GM18498 (cell line): ENCODE results near the gene SLC22A3.

ENCODE experiments used
- ATAC-seq: cut with Tn5 transposase; IDR thresholded peaks from one replicate; pipeline ENCODE4 v1.9.1; 2021; ENCODE audit warnings: mild to moderate bottlenecking, moderate library complexity; ENCODE audit not compliant: unreplicated experiment

SLC22A3 gene

DNA sequence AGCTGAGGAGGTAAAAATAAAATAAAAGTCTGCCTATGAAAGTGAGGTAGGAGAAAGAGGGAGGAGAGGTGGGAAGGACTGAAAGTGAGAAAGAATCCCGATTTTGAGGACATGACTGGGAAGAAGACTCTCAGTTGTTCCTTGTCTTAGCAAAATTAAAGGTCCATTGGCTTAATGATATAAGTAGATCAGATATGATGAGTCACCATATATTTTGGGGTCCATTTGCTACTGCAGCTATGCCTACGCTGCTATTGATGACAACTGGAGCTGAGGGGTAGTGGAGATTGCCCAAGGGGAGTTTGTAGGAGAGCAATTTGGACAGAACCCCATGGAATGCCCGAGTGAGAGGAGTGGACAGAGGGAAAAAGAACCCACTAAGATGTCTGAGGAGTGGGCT, 15.1 kb upstream of the SLC22A3 start:
- no peak for ATAC-seq

DNA sequence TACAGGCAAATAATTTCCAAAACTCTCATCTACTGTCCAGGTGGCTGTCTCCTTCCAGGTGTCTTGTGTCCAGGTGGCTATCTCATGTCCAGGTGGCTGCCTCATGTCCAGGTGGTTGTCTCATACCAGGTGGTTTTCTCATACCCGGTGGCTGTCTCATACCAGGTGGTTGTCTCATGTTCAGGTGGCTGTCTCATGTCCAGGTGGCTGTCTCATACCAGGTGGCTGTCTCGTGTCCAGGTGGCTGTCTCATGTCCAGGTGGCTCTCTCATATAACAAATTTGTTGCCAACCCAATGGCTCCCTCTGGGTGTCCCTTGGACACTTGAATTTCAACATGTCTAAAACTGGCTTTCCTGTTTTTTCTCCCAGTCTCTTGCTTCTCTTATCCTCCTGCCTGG, 14.3 kb upstream of the SLC22A3 start:
- ATAC-seq, result no peak

DNA sequence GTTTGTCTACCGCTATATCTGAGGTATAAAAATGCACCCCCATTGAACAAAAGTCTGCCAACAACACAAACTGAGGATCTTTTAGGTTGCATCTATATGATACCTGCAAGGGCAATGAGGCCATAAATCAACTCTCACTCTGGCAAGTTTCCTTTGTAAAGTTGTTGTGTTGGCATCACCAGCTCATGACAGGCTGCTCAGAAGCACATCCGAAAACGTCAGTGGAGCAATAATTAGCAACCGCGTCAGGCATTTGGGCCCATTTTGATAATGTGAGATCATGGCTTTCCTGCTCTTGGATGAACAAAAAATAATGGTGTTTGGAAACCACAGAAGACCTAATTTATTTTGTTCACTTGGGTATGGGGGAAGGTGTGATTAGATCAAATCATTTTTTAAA, 12.0 kb upstream of the SLC22A3 start:
- ATAC-seq, result no peak

DNA sequence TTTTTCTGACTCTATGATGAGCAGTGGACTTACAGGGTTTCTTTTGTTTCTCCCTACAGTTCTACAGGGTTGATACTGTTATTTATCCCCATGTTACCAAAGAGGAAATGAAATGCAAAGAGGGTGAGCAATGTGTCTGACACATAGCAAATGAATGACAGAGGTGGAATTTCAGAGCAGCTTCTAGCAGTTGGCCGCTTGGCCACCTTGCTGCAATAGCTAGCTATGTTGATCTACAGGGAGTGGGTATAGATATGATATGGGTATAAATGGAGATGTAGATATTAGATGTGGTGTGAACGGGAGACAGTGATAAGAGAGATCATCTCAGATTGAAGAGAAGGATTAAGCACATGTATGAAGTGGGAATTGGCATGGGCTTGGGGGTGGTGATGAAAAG, 10.9 kb upstream of the SLC22A3 start:
- ATAC-seq, result no peak

DNA sequence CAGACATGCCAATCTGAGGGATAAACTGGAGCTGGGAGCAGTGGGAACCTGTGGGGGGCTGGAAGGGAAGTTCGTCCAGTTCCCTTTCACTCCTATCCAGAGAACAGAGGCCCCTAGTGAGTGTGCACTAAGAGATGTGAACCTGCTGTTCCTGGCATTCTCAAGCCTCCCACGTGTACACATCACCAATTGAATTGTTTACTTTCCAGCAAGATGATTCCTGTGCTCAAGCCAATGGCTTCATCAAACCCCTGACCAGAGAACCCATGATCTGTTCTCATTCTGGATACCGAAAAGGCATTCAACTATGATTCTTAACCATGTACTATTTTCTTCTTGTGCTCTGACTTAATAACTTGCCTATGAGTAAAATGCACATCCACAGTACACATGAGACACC, 10.2 kb upstream of the SLC22A3 start:
- ATAC-seq, result no peak

DNA sequence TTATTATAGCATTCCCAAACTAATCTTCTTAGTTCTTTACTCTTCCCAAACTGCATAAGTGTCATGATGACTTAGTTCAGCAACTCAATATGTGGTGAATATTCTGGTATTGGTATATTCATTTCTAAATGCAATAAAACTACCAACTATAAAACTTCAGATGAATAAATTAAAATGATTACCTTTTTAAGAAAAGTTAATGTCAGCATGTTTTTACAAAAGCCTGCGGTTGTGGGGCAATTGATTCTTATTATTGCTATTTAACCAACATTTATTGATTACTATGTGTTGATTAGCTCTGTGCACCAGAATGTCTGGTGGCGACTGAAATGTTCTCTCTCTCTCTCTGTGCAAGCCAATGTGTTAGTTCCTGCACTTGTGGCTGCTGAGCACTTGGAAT, 5.0 kb upstream of the SLC22A3 start:
- no peak for ATAC-seq

DNA sequence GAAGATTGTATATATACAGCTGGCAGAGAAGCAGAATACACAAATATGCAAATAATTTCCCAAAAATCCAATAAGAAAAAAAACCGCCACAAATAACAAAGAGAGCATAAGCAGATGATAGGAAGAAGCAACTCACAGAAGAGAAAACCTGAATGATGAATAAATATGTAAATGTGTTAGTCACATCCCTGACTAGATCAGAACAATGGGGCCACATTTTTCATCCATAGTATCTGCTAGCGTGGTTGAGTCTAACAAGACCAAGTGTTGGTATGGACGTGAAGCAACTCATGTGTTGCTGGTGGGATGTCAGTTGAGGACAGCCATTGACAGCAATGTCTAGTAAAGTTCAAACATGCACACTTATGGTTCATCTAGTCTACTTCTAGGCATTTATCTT, 3.9 kb upstream of the SLC22A3 start:
- ATAC-seq, result no peak

DNA sequence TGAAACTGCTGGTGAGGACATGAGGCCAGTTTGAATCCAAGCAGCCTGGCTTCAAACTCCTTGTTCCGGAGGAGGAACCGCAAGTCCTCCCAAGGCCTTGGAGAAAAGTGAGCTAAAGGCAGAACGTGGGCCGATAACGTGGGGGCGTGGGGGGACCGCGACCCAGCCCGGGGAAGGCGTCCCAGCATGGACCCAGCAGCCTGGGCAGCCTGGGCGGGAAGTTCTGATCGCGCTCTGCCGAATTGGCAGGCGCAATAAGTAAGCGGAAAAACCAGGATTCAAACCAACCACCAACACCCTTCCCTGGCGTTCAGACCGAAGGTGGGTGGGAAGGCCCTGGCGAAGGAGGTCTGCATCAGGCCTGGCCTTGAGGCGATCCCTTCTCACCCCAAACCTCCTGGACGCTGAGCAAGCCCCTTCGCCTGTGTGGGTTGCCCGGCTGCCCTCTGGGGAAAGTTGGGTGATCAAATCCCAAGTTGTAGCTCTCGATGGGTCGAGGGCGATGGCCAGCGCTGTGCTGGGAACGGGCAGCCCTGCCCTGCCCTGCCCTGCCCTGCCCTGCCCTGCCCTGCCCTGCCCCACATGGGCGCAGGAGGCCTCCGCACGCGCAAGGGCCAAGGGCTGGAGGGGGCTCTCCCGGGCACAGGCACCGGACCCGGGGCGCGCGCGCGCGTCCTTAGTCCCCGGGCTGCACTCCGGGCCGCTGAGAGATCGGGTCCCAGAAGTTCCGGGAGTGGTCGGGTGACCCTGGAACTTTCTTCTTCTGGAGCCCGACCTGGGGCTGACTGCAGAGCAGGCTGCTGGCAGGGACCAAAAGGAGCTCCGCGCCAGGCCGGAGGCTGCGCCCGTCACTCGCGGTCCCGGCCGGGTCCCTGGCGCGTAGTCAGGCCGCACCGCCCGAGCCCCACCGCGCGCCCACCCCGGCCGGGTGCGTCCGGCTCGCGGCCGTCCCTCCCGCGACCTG, 637 bp upstream of the SLC22A3 start:
- no peak for ATAC-seq

DNA sequence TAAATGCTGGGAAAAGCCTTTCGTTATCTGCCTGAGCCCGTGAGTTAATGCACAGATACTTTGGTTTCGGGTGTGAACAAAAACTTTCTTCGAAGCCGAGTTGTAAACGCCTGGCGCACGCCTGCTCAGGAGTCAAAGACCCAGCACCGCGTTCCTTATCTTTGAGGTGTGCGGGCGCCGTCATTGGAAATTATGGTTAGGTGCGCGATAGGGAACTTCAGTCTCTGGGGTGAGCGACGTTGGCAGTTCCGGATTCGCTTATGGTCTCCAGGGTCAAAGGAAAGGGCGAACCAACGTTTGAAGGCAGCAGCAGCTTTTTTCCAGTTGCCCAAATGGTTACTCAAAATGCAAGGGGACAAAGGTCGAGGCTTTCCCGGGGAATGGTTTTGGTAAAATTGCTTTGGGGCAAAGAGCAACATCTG, 853 bp downstream of the SLC22A3 start:
- ATAC-seq, result no peak

DNA sequence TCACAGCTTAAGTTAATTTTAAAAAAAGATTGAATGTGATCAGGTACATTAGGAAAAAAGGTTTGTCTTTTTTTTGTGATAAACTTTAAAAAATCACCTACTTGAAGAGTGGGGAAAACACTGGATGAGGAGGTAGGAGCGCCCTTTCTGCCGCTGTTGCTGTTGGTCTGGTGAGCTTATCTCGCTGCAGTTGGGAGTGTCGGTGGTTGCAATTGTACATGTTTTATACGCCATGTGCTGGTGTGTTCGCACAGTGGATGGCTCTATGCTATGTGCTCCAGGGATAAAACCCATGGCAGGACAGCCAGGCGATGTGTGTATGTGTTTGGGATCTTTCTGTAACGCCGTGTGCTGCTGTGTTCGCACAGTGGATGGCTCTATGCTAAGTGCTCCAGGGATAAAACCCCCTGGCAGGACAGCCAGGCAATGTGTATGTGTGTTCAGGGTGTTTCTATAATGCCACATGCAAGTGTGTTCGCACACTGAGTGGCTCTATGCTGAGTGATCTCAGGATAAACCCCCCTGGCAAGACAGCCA, 1.7 kb downstream of the SLC22A3 start:
- ATAC-seq, result no peak

DNA sequence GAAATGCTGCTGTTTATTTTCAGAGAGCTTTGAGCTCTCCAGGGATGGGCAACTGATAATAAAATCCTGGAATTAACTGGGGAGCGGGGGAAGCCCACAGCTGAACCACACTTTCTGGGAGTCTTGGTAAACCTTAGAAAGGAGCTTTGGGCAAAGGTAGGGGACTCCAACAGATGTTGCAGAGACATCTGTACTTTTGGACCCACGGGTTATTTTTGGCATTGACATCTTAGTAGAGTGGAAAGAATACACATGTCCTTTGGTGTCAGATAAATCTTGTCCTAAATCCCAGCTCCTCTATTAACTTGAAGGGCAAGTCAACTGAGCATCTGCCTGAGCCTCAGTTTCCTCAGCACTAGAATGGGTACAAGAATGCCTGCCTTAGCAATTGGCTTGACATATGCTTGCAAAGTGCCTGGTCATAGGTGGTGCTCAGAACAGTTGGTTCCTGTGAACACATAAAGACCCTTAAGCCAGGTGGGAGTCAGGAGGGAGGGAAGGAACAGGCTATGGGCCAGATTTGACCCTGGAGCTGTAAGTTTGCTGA, 5.8 kb downstream of the SLC22A3 start:
- ATAC-seq, result no peak

DNA sequence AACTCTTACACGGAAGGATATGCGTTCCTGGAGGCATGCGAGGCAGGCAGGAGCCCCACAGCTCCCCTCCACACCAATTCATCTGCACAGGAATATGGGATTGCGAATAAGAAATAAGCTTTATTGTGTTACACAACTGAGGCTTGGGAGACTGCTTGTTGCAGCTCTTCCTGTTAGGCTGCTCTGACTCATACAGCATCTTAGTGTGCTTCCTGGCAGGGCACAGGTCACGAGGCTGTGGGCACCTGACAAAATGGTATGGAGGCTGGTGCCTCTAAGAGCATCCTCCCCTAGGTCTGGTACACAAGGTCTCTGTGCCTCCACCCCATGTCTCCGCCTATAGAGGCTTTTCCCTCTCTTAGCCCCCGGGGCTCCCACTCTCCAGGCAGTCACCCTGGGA, 6.8 kb downstream of the SLC22A3 start:
- no peak for ATAC-seq

DNA sequence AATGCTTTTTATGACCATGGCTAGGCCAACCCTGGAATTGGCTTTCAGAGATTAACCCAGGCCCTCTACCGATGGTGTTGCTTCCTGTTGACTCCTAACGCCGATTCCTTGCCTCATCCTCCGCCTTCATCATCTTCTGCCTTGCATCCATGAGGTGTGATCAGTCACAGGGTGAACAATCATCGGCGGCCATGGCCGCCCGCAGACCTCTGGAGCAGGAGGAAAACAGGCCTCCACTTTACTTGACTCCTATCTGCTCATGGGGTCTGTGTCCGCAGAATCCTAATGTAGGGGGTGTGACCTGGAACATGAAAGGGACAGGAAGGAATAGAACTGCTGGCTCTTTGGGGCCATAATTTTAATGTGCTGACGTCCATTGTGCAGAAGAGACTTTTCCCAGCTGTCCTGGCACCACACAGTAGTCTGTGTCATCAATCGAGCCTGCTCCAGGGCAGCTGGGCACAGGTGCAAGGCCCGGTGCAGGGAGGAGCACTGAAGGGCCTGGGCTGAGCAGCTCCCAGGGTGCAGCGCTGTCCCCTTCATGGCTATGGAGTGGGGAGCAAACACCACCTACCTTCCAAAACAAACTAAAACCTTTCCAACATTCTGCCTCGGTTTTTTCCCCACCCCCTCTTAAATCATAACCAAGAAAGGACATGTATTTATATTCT, 8.0 kb downstream of the SLC22A3 start:
- no peak for ATAC-seq

DNA sequence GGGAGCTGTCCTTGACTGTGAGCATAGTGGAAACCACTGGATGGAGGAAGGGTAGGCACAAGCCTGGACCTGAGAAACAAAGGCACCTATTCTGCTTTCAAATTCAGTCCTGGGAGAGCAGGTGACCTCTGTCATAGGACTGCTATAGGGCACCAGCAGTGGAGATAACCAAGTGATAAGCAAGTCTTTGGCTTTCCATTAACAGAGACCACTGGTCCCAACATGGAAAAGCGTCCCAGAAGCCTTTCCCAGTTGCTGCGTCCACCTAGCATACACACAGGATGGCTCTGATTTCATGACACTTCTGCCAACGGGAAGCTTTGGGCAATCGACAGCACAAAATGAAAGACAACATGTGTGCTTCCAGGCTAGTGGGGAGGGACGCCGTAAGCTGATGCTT, 8.9 kb downstream of the SLC22A3 start:
- no peak for ATAC-seq

DNA sequence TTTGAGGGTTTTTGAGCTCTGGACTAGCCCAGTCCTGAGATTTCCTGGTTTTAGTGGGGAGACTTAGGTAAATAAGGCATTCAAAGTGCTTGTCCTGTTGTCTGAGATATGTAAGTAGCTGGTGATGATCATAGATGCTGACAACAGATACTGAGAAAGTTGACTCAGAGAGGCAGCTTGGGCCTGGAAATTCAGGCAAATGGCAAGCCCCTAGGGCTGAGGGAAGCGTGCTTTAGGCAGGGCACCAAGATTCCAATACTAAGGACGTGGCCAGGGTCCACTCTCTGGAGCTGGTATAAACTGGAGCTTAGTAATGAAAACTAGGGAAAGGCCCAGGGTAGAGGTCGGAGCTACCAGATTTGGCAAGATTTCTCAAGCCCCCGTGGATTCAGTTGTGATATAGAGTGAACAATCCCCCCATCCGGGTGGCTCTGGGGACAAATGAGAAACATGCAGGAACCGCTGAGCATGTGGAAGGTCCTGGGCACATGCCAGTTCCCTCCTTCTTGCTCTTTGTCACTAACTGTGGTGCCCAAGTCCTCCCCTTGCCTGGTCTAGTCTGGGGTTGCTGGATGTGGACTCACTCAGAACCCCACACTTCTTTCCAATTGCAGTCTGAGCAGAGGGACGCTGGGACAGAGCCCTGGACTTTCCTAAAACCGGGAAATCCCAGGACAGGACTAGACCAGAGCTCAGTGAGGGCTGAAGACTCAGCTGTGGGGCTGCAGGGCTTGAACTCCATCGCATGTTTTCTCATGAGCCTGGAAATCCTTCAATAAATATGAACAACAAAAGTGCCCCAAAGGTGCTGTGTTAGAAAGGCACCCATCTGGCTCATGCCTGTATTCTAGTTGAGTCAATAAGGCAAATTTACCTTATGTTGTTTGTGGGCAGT, 10.3 kb downstream of the SLC22A3 start:
- no peak for ATAC-seq

DNA sequence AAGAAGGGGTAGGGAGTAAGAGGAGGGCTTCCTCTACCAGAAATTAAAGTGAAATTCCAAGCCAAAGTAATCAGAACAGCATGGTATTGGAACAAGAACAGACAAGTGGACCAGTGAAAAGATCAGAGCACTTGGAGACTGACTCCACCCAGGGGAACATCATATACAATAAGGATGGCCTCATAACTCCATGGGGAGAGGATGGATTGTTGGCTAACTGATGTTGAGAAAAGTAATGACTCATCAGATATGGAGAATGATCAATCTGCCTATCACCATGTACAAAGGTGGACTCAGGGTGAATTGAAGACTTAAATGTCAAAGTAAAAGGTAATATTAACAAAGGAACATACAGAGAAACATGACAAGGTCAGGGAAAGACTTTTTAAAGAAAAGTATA, 12.8 kb downstream of the SLC22A3 start:
- no peak for ATAC-seq

DNA sequence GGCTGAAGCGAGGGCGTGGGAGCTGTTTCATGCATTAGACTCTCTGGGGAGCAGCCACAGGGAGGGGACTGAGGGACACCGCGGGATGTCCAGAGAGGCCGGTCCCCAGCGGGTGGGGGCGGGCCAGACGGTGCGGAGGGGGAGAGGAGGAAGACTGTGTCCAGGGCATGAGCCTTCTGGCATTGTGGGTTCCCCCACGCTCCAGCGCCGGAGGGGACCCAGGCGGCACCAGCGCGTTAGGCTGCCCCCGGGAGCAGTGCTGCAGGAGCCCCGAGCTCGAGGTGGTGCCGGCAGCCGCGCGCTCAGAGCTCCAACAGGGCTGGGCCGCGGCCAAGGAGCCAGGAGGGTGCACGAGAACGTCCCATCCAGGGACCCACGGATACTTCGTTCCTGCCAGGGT, 14.4 kb downstream of the SLC22A3 start:
- no peak for ATAC-seq

DNA sequence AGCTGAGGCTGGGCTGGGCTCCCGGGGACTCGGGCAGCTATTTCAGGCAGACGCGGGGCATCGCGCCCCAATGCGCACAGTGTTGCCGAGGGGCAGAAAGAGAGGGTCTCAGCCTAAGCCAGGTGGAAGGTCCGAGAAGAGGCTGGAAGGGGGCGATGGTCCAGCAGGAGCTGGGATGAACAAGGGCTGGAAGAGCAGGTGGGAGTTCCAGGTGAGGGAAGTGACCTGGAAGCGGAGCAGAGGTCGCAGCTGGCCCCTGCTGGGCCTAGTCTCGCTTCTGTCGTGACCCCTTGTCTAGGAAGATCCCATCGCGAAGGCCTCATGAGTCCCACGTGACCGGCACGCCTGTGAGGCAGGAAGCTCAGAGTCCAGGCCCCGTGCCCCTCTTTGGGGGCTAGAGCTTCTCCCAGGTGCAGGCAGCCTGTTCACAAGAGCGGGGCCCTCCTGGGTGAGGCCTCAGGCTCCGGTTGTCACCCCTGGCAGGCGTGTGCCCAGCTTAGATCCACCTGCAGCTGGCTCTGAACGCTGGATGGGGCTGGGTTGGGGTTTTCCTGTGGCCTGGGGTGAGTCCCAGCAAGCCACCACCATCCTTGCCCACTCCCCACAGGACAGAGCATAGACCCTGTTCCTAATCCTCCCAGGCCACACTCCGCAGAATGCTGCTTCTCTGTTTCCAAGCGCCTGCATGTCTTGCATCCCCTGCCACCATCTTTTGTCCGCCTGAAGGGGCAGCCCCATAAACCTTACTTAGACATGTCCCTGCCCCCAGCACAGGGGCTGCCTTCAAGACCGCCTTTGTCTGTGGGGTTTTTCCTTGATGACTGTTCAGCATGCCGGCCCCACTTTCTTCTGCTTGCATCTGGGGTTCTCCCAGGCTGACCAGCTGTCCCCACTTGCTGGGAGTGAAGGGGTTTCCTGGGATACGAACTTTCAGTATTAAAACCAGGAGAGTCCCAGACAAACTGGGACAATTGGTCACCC, 15.1 kb downstream of the SLC22A3 start:
- ATAC-seq, result no peak

DNA sequence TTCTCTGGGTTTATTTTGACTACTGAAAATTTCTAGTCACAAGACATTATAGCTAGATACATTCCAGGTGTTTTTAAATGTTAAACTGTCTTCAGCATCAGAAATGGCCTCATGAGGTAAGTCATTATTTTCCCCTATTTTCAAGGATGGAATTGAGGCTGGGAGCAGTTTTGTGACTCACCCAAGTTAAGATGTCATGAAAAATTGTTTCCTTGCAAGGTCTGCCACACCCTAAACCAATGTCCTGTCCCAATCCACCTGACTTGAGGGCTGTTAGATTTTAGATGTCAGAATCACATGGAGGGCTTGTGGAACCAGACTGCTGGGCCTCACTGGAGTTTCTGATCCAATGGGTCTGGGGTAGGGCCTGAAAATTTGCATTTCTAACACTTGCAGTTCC, 16.9 kb downstream of the SLC22A3 start:
- ATAC-seq, result no peak
